GM13976 (cell line): ENCODE measurements around the gene AMZ2.
A peak's percentile ranks its signal among the peaks of the same experiment; 100 is the strongest.

ENCODE experiments used
- DNase-seq: peaks from one replicate; pipeline ENCODE4 v3.0.0; 2012; ENCODE audit warnings: low spot score
- in situ Hi-C: fragments of 300-500 bp; cut with MboI; formaldehyde crosslinking; loops from one replicate; pipeline ENCODE4 v1.12.0; 2022; ENCODE audit warnings: low sequenced_read_pairs, mixed read lengths, inconsistent platforms; ENCODE audit not compliant: unreplicated experiment
- TF ChIP-seq, protein P1 (sequence below): IDR thresholded peaks from 2 replicates; pipeline ENCODE4 v1.5.1; 2012; ENCODE audit warnings: borderline replicate concordance, mild to moderate bottlenecking; ENCODE audit not compliant: insufficient read depth; ENCODE audit errors: extremely low read depth, missing control alignments, control extremely low read depth

Gene AMZ2

DNA sequence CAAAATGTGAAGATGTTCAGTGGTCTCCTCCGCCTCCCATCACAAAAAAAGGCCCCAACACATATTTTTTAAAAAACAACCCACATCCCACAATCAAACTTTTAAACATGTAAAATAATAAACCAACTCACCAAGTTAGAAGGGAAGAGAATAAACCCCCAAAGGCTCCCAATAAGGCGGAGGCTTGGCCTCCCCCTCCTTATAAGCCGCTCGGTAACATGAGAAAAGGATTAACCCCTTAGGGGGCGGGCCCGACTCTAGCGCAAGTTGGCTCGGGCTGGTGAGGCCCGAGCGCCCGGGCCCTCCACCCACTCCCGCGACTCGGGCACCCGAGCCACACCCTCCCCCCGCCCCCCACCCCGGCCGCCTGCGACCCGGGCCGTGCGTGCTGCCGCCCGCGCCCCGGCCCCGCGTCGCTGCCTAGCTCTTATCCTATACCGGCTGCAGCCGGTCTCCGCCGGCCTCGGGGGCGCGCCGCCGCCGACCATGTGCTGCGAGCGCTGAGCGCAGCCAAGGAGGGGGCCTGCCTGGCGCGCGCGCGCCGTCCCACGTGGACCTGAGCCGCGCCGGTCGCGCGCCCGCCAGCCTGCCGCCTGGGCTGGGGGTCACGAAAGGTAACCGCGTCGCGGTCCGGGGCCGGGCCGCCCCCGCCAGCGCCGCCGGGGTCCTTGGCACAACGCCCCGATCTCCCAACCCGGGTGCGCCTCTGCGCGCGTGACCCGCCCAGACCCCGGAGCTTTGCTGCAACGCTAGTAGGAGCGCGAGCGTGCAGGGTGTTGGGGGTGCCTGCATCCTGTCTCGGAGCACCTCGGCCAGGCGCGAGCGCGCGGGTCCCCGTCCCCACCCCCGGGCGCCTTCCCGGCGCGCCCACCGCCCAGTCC lies 43.4 kb downstream of the AMZ2 start, which contains the start of the genes ARSG and SLC16A6:
ARSG (plus strand) TSS at position 541 of the 881 bp plus-strand sequence. CDS start 15,999 bp downstream, outside the sequence.
SLC16A6 (minus strand) TSS at position 173 of the 881 bp plus-strand sequence. CDS start 12,807 bp downstream, outside the sequence.
- peak; percentile 90 for DNase-seq
- TF ChIP-seq, protein P1, sequence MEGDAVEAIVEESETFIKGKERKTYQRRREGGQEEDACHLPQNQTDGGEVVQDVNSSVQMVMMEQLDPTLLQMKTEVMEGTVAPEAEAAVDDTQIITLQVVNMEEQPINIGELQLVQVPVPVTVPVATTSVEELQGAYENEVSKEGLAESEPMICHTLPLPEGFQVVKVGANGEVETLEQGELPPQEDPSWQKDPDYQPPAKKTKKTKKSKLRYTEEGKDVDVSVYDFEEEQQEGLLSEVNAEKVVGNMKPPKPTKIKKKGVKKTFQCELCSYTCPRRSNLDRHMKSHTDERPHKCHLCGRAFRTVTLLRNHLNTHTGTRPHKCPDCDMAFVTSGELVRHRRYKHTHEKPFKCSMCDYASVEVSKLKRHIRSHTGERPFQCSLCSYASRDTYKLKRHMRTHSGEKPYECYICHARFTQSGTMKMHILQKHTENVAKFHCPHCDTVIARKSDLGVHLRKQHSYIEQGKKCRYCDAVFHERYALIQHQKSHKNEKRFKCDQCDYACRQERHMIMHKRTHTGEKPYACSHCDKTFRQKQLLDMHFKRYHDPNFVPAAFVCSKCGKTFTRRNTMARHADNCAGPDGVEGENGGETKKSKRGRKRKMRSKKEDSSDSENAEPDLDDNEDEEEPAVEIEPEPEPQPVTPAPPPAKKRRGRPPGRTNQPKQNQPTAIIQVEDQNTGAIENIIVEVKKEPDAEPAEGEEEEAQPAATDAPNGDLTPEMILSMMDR = no peak
- in situ Hi-C loops = no loop called here

DNA sequence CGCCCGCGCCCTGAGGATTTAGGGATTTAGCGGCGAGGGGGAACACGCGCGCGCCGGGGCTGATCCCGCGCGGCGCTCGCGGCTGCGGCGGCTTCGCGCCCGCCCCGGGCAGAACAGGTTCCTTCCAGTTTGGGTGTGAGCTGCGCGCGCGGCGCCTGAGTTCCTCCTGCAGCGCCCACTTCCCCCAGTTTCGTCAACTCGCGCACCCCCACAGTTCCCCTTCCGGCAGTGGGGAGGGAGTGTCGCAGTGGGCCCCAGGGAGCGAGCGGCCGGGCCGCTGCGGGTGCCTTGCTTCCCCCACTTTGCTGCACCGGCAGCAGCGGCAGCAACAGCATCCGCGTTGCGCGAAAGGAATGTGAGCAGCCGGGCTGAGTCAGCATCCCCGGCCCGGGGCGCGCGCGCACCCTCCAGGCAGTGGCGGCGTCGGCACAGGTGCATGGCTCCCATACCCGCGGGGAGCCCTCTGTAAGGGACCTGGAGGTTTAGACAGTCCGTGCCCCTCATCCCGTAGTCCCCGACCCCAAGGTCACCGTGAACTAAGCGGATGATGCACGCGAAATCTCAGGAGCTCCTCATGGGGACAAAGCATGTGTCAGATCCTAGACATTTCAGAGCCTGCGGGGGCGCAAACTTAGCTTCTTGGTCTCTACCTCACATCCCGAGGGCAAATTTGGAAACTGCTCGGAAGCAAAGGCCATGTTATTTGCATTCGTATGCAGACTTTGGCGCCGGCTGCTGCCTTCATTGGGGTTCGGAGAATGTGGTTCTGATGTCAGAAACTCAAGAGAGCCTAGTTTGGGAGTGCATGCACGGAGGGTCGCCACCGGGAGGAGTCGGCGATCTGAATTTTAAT lies 44.2 kb downstream of the AMZ2 start:
- peak; percentile 91 for DNase-seq
- in situ Hi-C loops = no loop called here
- TF ChIP-seq, protein P1 = no peak

GRCh38 chr17:68292689-68293040 lies 44.8 kb downstream of the AMZ2 start:
- TF ChIP-seq, protein P1 = no peak
- DNase-seq = no peak
- in situ Hi-C loops = no loop called here

- no peak for DNase-seq
- in situ Hi-C loops = no loop called here
- TF ChIP-seq, protein P1 = no peak
Observed at GRCh38 chr17:68293490-68294195, 45.8 kb downstream of the AMZ2 start.

DNA sequence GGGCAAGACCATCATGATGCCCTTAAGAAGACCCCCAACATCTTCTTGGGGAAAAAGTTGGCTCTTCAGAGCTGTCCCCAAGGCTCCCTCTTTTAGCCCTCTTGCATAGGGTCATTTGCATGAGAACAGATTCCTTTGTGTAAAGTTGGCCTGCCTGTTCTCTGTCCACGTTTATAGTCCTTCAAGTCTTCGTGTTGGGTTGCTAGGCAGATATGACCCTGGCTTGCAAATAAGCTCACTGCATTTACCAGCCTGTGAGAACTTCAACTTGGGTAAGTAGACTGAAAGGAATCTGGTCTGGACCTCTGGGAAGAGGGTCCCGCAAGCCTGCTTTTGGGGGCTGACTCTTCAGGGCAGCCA lies 46.3 kb downstream of the AMZ2 start:
- TF ChIP-seq, protein P1 = no peak
- no peak for DNase-seq
- in situ Hi-C loops = no loop called here

DNA sequence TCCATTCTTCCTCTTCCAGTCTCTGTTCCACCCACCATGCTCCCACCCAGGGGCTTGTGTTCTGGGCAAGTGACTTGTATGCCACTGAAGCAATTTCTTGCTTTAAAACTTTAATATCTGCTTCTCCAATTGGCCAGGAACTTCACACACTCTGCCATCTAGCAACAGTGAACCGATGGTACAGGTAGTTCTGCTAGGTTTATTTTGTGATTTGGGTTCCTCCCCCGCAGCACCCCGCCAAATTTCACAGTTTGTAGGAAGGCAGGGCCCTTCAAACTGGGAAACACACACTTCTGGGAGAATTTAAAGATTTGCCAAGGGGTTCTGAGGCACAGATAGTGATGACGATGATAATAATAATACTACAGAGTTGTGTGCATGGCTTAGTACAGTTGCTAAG lies 46.8 kb downstream of the AMZ2 start:
- TF ChIP-seq, protein P1 = no peak
- in situ Hi-C loops = no loop called here
- DNase-seq = no peak
